Measurements from ENCODE around the gene TPO.
"Not testable (repeated sequence)": the region's sequence is repeated elsewhere in the genome, so short reads cannot be mapped to it uniquely, and the experiment has no call there.

The TPO gene

DNA sequence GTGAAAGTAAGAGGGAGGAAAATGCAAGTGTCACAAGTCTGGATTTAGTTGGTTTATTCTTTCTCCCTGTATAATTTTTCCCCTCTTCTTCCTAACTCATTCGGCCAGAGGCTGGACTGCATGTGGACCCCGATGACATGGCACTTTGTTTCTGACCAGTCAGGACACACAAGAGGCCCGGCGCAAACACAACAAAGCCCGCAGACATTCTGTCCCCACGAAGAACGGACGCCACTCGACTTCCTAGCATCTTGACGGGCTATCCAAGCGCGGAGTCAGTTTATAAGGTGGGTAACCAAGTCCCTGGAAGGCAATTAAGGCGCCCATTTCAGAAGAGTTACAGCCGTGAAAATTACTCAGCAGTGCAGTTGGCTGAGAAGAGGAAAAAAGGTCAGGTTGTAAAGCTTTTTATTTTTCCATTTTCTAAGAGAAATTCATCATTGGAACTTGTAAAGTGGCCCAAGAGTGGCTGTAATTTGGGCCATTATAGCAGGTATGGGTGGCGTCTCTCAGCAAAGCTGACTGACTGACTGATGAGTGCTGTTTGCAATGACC lies at the start of gene TPO:
Gene TPO (plus strand): TSS at position 308 of the 555 bp plus-strand sequence. CDS start 946 bp downstream, outside the sequence.
- DNase-seq, result no peak

DNA sequence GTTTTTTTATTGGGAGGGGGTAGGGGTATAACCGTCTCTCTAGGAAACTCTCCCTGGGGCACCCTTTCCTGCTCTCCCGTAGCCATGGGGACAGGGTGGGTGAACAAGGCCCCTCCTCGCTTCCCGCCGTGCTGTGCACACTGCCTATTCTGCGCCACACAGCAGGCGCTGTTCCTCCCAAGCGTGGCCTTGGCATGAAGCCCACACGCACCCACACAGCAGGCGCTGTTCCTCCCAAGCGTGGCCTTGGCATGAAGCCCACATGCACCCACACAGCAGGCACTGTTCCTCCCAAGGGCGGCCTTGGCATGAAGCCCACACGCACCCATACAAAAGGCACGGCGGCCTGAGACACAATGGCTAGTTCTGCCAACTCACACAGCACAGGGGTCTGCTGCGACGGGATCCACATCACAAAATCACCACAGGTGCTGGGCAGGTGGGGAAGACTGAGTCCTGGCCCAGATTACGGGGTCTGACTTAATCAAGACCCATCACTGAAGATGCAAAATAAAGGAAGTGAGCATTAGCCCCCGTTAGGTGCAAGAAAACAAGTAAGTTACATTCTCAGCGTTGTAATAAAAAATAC lies 46.6 kb upstream of the TPO start:
- no peak for DNase-seq

DNA sequence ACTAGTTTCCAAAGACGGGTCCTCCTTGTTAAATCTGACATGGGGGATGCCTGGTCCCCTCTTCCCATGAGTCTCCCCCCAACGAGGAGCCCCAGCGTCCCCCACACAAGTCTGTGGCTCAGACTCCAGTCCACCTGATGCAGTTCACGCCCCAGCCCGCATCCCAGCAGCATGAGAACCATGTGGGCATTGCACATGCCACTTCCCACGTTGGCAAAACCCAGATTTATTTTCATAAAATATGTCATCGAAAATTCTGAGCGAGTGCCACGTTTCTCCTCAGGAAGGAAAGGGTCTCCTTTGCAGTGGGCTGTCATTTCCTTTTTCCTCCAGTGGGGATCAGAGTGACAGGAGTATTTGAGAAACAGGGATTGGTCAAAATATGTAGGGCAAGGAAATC lies 45.7 kb upstream of the TPO start:
- no peak for DNase-seq

DNA sequence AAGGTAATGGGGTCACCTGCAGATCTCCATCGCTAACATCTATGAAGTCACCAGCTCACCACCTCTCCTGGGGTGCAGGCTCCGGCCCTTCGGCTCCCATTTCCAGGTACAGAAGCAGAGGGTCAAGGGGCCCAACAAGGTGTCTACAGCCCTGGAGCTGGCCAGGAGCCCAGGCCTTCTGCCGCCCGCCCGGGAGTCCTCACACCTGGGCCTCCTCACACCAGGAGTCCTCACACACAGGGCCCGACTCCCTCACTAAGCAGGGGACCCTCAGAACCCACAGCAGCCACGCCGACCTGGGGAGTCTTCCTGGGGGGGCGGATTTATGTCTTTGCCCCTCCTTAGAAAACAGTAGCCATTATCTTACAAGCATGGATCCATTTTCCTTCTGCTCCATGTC lies 43.4 kb upstream of the TPO start:
- no peak for DNase-seq

DNA sequence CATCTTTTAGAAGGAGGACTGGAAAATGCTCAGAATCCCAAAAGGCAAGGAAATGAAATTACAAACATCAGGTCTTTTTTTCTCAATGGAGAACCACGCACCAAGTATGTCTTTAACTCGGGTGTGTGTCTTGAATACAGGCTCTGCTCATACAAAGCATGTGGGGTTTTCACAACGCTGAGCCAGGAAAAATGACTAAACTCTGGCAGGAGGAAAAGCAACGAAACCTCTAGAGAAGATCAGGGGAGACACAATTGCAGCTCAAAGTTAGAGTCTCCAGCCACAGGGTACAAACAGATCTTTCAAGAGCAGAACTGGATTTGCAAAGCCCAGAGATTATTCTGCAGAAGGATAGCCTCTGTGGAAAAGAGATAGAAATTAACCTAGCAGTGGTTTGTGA lies 42.8 kb upstream of the TPO start:
- no peak for DNase-seq

DNA sequence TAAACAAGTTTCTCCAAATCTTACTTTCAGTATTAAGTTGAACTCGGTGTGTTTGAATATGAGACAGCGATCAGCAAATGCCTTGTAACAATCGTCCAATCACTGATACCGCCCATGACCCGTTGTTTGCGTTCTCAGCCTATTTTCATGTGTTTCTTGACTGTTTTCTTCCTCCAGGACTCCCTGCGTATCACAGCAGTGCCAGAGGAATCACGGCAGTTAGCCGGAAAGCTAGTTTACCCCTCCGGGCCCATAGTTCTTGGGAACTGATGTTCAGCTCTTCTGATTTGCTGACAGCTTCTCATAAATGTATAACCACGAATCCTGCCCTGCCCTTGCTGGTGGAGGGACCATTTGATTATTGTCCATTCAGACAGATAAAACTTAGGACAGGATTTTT lies 42.2 kb upstream of the TPO start:
- no peak for DNase-seq

DNA sequence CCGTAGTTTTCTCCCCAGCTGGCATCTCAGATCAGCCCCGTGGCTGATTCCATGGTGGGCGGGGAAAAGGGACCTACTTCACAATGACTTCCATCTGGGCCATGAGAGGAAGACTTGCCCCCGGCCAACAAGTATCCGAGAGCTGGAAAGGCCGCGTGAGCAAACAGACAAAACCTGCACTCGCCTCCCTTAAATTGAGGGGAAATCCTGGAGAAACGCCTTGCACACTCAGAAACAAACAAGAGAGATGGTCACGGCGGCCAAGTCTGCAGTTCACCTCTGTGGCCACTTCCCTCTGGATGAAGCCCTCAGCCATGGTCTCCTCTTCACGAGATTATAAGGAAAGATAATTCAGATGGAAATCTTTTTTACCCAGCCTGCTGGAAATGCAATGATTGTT lies 39.4 kb upstream of the TPO start:
- no peak for DNase-seq

DNA sequence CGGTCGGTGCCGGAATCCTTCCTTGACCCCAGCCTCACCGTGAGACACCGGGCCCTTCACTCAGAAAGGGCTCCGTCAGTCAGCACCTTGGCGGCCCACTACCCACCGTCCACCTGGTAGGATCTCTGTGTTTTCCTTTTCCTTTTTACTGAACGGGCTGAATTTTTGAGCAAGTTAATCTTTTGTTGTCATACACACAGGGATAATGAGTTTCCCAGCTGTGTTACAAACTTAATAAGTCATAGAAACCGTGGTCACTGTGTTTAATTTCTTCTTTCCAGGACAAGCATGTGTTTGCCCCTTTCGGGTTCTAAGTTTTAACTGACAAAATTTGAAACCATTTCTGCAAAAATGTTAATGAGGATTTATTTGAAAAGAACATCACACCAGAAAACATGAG lies 39.0 kb upstream of the TPO start:
- no peak for DNase-seq

DNA sequence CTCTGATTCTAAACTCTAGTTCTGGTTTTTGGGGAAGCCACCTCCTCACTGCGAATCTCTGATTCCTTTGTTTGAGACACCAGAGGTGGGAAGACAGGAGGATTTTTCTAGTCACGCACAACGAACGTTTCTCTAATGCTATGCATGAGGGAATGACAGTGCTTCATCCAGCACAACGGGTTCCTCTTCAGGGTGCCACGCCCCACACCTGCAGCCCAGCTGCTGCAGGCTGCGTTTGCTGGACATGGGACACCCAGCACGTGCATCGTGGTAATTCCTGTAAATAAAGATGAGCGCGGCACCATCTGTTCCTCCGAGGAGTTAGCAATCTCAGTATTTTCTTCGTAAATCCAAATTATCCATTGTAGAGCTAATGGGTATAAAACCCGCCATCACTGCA lies 37.5 kb upstream of the TPO start:
- no peak for DNase-seq

DNA sequence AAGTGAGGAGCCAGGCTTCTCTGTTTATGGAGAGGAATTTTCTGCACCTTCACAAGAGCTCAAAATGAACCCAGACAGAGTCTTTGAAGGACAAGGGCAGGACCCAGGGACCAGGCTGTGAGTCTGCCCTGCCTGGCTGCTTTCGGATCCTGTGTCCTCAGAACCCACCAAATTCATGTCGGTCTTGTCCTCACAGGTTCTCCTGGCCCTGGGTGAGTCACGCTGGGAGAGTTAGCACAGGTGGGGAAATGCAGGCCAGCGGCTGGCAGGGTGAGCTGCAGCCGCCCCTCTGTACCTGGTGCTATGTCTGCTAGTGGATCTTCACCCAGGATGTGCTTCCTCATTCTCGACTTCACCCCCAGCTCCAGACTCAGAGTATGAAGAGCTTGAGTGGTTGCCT lies 35.8 kb upstream of the TPO start:
- no peak for DNase-seq

DNA sequence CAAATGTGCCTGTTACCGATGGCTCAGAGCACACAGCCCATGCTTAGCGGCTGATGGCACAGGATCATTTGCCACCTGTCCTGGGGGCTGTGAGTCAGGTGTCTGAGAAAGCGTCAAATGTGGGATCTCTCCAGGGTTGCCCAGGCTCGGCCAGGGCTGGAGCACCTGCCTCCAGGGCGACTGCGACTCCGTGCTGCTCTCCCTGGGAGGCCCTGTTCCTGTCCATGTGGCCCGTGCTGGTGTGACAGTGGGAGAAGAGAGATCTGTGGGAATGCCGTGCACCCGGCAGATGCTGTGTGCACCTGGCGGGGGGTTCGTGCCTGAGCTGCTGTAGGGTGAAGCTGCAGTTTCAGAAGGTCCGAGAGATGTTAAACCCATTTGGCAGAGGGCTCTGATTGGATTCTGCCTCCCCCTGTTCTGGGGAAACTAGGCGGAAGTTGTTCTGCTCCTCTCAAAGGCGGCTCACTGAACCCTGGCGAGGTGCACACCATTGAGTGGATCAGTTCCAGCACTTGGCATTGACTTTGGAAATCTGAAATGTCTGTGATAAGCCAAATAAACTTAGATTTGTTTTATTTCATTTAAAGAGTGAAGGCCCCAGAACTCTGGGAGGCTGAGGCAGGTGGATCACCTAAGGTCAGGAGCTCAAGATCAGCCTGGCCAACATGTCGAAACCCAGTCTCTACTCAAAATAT lies 34.7 kb upstream of the TPO start:
- no peak for DNase-seq

DNA sequence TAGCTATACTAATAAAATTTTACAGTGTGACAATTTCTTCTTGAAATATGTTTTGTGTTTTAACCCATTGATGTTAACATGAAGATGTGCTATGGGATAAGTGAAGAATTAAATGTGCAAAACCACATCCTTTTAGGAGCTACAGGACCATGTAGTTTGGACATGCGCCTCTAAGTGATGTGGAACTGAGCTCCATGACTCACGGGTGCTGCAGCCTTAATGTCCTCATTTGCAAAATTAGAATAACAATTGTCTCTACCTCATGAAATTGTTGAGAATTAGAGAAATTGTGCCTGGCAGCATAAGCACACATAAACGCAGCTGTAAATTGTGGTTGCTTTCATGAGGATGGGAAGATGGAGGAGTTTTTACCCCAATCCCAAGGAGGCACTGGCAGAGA lies 31.6 kb upstream of the TPO start:
- no peak for DNase-seq

DNA sequence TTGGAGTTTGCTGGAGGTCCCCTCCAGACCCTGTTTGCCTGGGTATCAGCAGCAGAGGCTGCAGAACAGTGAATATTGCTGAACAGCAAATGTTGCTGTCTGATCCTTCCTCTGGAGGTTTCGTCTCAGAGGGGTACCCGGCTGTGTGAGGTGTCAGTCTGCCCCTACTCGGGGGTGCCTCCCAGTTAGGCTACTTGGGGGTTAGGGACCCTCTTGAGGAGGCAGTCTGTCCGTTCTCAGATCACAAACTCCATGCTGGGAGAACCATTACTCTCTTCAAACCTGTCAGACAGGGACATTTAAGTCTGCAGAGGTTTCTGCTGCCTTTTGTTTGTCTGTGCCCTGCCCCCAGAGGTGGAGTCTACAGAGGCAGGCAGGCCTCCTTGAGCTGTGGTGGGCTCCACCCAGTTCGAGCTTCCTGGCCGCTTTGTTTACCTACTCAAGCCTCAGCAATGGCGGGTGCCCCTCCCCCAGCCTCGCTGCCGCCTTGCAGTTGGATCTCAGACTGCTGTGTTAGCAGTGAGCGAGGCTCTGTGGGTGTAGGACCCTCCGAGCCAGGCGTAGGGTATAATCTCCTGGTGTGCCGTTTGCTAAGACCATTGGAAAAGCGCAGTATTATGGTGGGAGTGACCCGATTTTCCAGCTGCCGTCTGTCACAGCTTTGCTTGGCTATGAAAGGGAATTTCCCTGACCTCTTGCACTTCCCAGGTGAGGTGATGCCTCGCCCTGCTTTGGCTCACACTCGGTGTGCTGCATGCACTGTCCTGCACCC lies 25.1 kb upstream of the TPO start:
- DNase-seq, result not testable (repeated sequence)

DNA sequence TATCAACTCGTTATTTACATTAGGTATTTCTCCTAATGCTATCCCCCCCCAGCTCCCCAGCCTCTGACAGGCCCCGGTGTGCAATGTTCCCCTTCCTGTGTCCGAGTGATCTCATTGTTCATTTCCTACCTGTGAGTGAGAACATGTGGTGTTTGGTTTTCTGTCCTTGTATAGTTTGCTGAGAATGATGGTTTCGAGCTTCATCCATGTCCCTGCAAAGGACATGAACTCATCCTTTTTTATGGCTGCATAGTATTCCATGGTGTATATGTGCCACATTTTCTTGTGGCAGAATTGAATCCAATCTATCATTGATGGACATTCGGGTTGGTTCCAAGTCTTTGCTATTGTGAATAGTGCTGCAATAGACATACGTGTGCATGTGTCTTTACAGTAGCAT lies 23.1 kb upstream of the TPO start:
- DNase-seq, result not testable (repeated sequence)

DNA sequence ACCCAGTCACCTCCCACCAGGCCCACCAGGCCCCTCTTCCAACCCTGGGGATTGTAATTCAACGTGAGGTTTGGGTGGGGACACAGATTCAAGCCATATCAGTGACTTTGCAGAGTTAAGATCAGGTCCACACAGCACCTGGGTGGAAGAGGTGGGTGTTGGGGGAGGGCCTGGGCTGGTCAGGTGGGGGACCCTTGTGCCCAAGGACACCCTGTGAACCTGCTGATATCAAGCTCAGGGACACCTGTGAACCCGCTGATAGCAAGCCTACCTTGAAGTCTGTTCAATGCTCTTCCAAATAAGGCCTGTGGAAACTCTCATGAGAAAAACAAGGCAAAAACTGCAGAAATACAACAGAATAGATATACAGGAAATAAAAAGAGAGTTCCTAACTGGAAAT lies 19.9 kb upstream of the TPO start:
- DNase-seq, result no peak

DNA sequence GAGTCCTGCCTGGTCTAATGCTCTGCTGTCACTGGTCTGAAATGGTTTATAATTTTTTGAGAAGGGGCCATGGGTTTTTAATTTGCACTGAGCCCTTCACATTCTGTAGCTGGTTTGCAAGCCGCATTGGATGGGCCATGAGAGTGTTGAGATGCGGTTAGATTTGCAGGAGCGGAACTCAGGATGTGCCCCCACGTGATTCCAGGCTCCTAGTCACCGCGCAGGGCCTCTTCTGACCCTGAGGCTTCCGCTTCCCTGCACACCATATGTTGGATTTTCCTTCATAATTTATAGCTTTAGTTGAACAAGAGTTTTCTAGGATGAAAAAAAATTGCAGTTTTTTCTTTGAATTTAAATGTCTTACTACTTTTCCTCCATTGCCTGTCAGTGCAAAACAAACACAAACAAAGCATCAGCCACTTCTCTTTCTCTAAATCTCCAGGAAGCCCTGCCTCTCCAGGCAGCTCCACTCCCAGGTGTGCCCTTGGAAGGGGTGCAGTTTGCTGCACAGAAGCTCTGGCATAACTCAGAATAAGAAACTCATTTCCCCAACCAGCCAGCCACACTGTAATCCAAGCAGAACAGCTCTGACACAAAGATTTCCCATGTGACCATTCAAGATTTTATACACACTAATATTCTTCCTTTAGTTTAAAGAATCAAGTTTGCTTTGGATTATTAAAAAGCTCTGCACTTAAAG lies 18.4 kb upstream of the TPO start:
- DNase-seq, result no peak

DNA sequence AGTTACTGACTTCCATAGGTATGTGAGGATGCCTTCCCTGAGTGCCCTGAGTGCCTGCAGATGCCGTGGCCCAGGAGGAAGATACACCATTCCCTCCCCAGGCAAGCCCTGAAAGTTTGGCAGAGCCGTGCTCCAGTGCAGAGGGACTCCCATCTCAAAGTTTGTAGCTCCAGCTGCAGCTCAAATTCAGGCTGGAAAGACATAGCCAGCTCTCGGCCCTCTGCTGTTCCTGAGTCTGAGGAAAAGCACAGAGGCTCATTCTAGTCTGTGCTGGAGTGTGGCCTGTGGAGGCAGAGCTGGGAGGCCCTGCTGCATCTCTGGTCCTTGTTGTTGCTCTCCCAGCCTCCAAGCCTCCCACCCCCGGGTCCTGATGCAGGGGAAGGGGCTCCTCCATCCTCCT lies 15.9 kb upstream of the TPO start:
- no peak for DNase-seq

DNA sequence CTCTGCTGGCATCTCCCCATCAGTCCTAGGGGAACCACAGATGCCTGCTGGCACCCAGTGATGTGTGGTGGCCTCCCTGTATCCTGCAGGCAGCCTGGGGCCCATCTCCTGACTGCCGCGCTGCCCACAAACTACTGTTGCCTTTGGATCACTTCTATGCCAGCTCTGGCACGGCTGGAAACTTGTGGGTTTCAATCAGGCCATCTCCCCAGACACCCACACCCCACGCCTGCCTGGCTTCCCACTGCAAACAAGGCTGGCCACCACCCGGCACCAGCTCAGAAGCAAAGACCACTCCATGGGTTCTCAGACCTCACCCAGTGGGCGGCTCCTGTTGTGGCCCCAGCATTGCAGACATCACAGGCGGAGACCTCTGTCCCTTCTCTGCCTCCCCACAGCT lies 15.1 kb upstream of the TPO start:
- no peak for DNase-seq

DNA sequence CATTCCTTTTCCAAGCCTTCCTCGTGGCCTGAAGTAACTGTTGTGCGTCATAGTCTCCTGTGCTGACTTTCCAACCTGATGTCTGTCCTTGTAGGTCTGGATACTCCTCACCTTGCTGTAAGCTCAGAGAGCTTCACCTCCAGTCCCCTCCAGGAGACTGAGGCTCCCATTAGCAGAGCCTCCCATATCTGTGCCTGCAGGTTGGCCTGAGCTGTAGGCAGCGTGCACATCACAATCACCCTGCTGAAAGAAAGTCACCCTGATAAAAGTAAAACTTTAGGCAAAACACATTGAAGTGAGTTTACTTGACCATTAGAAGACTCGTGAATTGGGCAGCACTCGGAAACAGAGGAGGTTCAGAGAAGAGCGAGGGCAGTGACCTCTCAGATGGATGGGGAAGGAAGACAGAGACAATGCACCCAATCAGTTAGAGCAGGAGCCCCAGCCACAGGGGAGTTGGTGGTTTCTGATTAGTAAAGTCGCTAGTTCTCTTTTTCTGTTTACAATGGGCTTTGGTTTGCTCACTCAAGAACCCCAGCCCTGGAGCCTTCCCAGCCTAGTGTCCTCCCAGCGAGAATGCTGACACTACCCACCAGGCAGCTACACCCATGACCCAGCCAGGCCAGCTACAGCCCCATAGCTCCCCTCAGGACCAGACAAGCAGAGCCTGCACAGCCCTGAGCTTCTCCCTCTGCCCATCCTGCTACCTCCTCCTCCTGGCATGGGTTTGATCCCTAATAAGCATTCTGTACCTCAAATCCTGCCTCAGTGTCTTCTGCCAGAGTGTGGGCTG lies 12.1 kb upstream of the TPO start:
- DNase-seq, result no peak

DNA sequence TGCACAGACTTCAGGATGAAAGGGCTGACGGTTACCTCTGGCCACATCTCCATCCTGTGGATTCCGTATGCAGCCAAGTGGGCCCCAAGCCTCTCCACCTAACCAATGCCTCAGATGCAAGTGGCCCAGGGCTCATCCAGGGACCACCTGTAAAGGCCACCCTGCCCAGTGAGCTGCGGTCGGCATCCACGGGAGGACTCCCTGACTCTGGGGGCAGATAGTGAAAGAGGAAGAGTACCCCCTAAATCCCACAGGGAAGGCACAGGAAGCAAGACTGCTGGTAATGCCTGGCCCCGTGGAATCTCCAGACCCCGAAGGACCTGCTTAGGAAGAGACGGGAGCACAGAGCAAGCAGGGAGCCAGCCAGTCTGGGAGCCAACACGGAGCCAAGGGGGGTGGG lies 11.2 kb upstream of the TPO start:
- DNase-seq, result no peak

DNA sequence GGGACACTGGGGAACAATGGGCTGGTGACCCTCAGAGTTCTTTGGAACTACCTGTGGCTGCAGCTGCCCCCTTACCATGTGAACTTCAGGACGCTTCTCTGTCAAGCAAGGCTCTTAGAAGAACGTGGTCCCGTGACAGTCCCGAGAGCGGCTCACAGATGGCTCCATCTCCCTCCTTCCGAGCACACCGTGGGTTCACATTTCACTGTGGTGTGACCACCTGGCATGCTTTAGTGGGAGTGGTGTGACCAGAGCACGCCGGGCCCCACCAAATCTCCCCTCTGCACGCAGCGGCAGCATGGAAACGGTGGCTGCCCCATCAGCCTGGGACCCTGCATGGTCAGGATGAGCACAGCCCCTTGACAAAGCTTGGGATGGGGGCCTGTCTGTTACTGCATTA lies 9.7 kb upstream of the TPO start:
- DNase-seq, result no peak

DNA sequence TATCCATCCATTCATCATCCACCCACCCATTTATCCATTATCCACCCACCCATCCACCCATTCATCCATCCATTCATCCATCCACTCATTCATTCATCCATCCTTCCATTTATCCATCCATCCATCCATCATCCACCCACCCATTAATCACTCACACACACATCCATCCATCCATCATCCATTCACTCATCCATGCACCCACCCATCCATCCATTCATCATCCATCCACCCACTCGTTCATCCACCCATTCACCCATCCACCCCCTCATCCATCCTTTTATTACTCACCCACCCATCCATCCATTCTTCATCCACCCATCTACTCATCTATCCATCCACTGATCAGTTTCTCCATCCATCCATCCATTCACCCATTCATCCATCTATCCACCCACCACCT lies 8.1 kb upstream of the TPO start:
- DNase-seq, result no peak

DNA sequence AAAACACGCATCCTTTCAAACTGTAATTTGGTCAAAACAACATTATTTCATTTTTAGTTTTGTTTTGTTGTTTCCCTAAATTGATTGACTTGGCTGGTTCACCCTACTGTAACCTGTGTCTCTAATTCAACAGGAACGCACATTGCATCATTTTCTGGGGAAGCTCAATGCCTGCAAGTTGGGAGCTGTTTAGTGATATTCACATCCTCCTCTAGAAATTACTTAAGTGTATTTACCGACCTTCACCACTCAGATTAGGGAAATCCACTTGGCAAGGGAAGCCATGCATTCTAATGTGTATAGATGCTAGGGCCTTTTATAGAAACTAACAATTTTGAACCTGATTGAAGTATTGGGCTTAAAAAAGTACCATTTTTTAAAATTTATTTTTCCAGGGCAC lies 7.3 kb upstream of the TPO start:
- DNase-seq, result no peak
